ENCODE data around the gene NFKBIE.

DNA sequence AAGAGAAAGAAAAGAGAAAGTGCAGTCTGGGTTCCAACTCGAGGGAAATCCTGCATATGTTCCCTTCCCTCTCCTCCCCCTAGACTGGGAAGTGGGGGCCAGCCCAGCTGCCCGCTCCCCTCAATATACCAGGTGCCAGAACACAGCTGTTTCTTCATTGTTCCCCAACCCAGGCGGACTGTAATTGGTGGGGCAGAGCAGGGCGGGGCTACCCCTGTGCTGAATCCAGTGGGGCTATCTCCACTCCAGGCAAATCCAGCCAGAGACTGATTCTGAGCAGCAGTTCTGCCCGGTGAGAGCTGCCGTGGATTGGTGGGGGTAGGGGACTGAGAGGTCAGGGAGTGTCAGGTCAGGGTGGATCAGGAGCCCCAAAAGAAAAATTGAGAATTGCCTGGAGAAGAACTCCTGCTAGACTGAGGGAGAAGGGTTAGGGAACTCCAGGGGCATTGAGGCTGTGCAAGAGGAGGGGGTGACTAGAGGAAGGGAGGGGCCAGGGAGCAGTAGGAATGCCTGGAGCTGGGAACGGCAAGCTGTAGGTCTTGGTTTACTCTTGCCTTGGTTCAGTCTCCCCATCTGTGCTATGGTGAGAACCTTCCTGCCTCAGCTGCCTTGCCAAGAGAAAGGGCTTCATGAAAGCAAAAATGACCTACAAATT, 48.5 kb downstream of the NFKBIE start, which contains the start of gene MYMX:
- TF ChIP-seq, protein P1, sequence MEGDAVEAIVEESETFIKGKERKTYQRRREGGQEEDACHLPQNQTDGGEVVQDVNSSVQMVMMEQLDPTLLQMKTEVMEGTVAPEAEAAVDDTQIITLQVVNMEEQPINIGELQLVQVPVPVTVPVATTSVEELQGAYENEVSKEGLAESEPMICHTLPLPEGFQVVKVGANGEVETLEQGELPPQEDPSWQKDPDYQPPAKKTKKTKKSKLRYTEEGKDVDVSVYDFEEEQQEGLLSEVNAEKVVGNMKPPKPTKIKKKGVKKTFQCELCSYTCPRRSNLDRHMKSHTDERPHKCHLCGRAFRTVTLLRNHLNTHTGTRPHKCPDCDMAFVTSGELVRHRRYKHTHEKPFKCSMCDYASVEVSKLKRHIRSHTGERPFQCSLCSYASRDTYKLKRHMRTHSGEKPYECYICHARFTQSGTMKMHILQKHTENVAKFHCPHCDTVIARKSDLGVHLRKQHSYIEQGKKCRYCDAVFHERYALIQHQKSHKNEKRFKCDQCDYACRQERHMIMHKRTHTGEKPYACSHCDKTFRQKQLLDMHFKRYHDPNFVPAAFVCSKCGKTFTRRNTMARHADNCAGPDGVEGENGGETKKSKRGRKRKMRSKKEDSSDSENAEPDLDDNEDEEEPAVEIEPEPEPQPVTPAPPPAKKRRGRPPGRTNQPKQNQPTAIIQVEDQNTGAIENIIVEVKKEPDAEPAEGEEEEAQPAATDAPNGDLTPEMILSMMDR (IDR thresholded peaks at IDR 0.05), result no peak
- TF ChIP-seq POLR2A (IDR thresholded peaks at IDR 0.05), result no peak

All from thyroid gland (tissue), 4 donors.